Measurements from ENCODE around the gene DUSP16. TPM values are rescaled to one million over a fixed set of nuclear protein-coding genes. Genes with fewer than 3 reads are reported as not detected.

Gene DUSP16
- 10 to 100 TPM; 33.6 to 35.9 TPM for total RNA-seq

DNA sequence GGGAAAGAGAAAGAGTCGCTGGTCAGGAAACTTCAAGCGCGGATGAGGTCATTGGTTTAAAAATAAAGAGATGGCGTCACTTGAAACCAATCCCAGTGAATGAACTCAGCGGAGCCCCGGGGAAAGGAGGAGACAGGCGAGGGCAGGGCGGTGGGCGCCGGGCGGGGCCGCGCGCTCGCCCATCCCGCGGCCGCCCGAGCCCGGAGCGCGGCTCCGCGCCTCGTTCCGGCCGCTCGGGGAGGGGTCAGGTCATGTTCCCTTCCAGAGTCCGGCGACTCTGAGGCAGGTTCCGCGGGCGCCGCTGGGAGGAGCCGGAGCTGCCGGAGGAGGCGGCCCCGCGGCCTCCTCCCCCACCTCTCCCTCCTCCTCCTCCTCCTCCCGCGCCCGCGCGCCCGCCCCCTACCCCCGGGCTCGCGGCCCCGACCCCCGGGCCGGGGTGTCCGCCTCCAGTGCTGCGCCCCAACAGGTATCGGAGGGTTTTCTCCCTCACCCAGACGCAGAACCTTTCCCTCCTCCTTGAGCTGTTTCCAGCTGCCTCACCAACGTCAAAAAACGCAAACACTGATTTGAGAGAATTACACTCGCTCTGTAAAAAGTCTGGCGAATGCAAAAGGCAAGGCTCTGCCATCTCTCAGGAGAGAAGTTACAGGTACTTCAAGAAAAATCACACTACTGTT, at the start of gene DUSP16:
DUSP16 (minus strand) TSS at position 279 of the 677 bp plus-strand sequence. CDS start 41,765 bp downstream, outside the sequence.
- H3K36me3 Mint-ChIP-seq (ENCODE audit: low read depth) = peaks cover 11% of the 10 kb centered on the region
- H3K27me3 Mint-ChIP-seq = peaks cover 3% of the 10 kb centered on the region
- ChIA-PET POLR2A (interaction anchor here (0.6 kb wide), 1 partner anchor 13 kb away, joined by 3 read pairs; no protein-coding TSS in a partner anchor), CTCF (interaction anchor here (1.0 to 2.7 kb wide), 9 partner anchors 13 to 213 kb away, joined by 3 to 10 read pairs (median 4); partner anchors contain the start of gene MANSC1)
- H3K9me3 Mint-ChIP-seq = peaks cover 3% of the 10 kb centered on the region
- peak within 1 kb of the TSS; percentile 96 for H3K27ac Mint-ChIP-seq
- H3K4me1 Mint-ChIP-seq = peaks cover 40% of the 10 kb centered on the region
- peak; percentile 88 for DNase-seq
- peak within 1 kb of the TSS; percentile 85 for H3K4me3 Mint-ChIP-seq

GRCh38 chr12:12612358-12612757, 49.7 kb upstream of the DUSP16 start:
- Mint-ChIP-seq H3K4me1 (peaks cover 58% of the 10 kb centered on the region), H3K36me3 (ENCODE audit: low read depth) (peaks cover 29% of the 10 kb centered on the region), H3K4me3 (peak overlapping the region; percentile 90), H3K27ac (peak overlapping the region; percentile 93), H3K9me3 (no peaks in the 10 kb centered on the region), H3K27me3 (no peaks in the 10 kb centered on the region)
- ChIA-PET POLR2A (no interaction called here), CTCF (interaction anchor here (0.5 to 2.4 kb wide), 3 partner anchors 33 to 237 kb away, joined by 4 to 7 read pairs (median 5); no protein-coding TSS in a partner anchor)
- DNase-seq = peak; percentile 30

- DNase-seq = peak; percentile 84
- Mint-ChIP-seq H3K27me3 (no peaks in the 10 kb centered on the region), H3K9me3 (no peaks in the 10 kb centered on the region), H3K4me3 (peak within 1 kb of the TSS; percentile 90), H3K4me1 (peaks cover 58% of the 10 kb centered on the region), H3K27ac (peak within 1 kb of the TSS; percentile 93), H3K36me3 (ENCODE audit: low read depth) (peaks cover 24% of the 10 kb centered on the region)
- ChIA-PET CTCF (interaction anchor here (0.5 to 2.4 kb wide), 6 partner anchors 33 to 237 kb away, joined by 3 to 7 read pairs (median 4); no protein-coding TSS in a partner anchor), POLR2A (interaction anchor here (0.7 kb wide), 1 partner anchor 419 kb away, joined by 3 read pairs; no protein-coding TSS in a partner anchor)
Observed at GRCh38 chr12:12611512-12612306, 49.0 kb upstream of the DUSP16 start, which contains the start of gene CREBL2. TSS of gene CREBL2 (plus strand) at chr12:12611876. CDS start at chr12:12612173, 297 bp downstream.

- peaks cover 19% of the 10 kb centered on the region for H3K36me3 Mint-ChIP-seq (ENCODE audit: low read depth)
- H3K9me3 Mint-ChIP-seq = no peaks in the 10 kb centered on the region
- peak overlapping the region; percentile 90 for H3K4me3 Mint-ChIP-seq
- ChIA-PET CTCF (interaction anchor here (0.9 kb wide), 1 partner anchor 107 kb away, joined by 3 read pairs; no protein-coding TSS in a partner anchor), POLR2A (interaction anchor here (0.7 kb wide), 1 partner anchor 420 kb away, joined by 3 read pairs; no protein-coding TSS in a partner anchor)
- H3K27me3 Mint-ChIP-seq = no peaks in the 10 kb centered on the region
- peaks cover 53% of the 10 kb centered on the region for H3K4me1 Mint-ChIP-seq
- no peak for DNase-seq
- H3K27ac Mint-ChIP-seq = peak overlapping the region; percentile 93
Observed at GRCh38 chr12:12610711-12611110, 48.0 kb upstream of the DUSP16 start.

- no peaks in the 10 kb centered on the region for H3K9me3 Mint-ChIP-seq
- H3K4me3 Mint-ChIP-seq = no peak overlapping the region
- H3K4me1 Mint-ChIP-seq = peaks cover 51% of the 10 kb centered on the region
- H3K27ac Mint-ChIP-seq = no peak overlapping the region
- DNase-seq = no peak
- POLR2A ChIA-PET = no interaction called here
- peaks cover 18% of the 10 kb centered on the region for H3K36me3 Mint-ChIP-seq (ENCODE audit: low read depth)
- no peaks in the 10 kb centered on the region for H3K27me3 Mint-ChIP-seq
- CTCF ChIA-PET = interaction anchor here (0.6 to 1.1 kb wide), 3 partner anchors 12 to 181 kb away, joined by 3 to 8 read pairs (median 3); no protein-coding TSS in a partner anchor
Observed at GRCh38 chr12:12609692-12610091, 47.0 kb upstream of the DUSP16 start.

- CTCF ChIA-PET = interaction anchor here (0.6 to 0.8 kb wide), 3 partner anchors 21 to 233 kb away, joined by 3 to 4 read pairs (median 3); no protein-coding TSS in a partner anchor
- Mint-ChIP-seq H3K4me3 (no peak overlapping the region), H3K27me3 (no peaks in the 10 kb centered on the region), H3K27ac (no peak overlapping the region), H3K4me1 (peaks cover 42% of the 10 kb centered on the region), H3K9me3 (no peaks in the 10 kb centered on the region), H3K36me3 (ENCODE audit: low read depth) (peaks cover 12% of the 10 kb centered on the region)
- peak; percentile 16 for DNase-seq
- POLR2A ChIA-PET = no interaction called here
Observed at GRCh38 chr12:12608557-12608957, 45.9 kb upstream of the DUSP16 start.

GRCh38 chr12:12606781-12607589, 44.3 kb upstream of the DUSP16 start:
- DNase-seq = no peak
- Mint-ChIP-seq H3K4me1 (peaks cover 30% of the 10 kb centered on the region), H3K36me3 (ENCODE audit: low read depth) (peaks cover 3% of the 10 kb centered on the region), H3K27me3 (no peaks in the 10 kb centered on the region), H3K27ac (peak overlapping the region; percentile 19), H3K4me3 (no peak overlapping the region), H3K9me3 (no peaks in the 10 kb centered on the region)
- CTCF ChIA-PET = interaction anchor here (0.8 to 1.4 kb wide), 5 partner anchors 9 to 241 kb away, joined by 3 to 5 read pairs (median 3); no protein-coding TSS in a partner anchor
- POLR2A ChIA-PET = interaction anchor here (0.6 to 0.7 kb wide), 2 partner anchors 145 to 218 kb away, joined by 3 to 4 read pairs; no protein-coding TSS in a partner anchor

- POLR2A ChIA-PET = no interaction called here
- H3K36me3 Mint-ChIP-seq (ENCODE audit: low read depth) = no peaks in the 10 kb centered on the region
- H3K27me3 Mint-ChIP-seq = no peaks in the 10 kb centered on the region
- no peak overlapping the region for H3K4me3 Mint-ChIP-seq
- CTCF ChIA-PET = interaction anchor here (1.2 kb wide), 1 partner anchor 10 kb away, joined by 3 read pairs; no protein-coding TSS in a partner anchor
- H3K27ac Mint-ChIP-seq = no peak overlapping the region
- no peak for DNase-seq
- peaks cover 17% of the 10 kb centered on the region for H3K4me1 Mint-ChIP-seq
- H3K9me3 Mint-ChIP-seq = no peaks in the 10 kb centered on the region
Observed at GRCh38 chr12:12604740-12605139, 42.1 kb upstream of the DUSP16 start.

DNA sequence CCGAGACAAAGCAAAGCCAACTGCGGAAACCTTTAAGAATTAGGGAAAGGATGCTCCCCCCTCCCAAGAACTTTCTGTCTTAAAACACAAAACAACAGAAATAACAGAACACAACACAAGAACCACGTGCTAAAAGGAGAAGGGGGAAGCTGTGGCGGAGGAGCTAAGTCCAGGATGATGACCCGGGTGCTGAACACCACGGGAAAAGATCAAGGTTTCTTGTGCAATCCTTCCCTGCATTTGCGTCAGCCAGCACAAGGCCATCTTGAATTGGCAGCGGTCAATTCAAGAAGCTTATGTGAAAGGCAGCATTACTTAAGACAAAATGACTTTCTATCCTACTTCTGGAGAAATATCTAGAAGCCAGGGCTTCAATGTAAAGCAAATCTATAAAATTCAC, 38.0 kb upstream of the DUSP16 start:
- CTCF ChIA-PET = interaction anchor here (1.0 to 3.0 kb wide), 3 partner anchors 8 to 14 kb away, joined by 3 to 9 read pairs (median 3); no protein-coding TSS in a partner anchor
- H3K4me1 Mint-ChIP-seq = no peaks in the 10 kb centered on the region
- H3K4me3 Mint-ChIP-seq = no peak overlapping the region
- no peaks in the 10 kb centered on the region for H3K27me3 Mint-ChIP-seq
- POLR2A ChIA-PET = no interaction called here
- H3K27ac Mint-ChIP-seq = no peak overlapping the region
- no peaks in the 10 kb centered on the region for H3K36me3 Mint-ChIP-seq (ENCODE audit: low read depth)
- H3K9me3 Mint-ChIP-seq = no peaks in the 10 kb centered on the region
- DNase-seq = no peak

- Mint-ChIP-seq H3K4me3 (no peak overlapping the region), H3K36me3 (ENCODE audit: low read depth) (no peaks in the 10 kb centered on the region), H3K27me3 (no peaks in the 10 kb centered on the region), H3K27ac (no peak overlapping the region), H3K9me3 (no peaks in the 10 kb centered on the region), H3K4me1 (no peaks in the 10 kb centered on the region)
- ChIA-PET POLR2A (no interaction called here), CTCF (interaction anchor here (0.8 to 3.0 kb wide), 5 partner anchors 8 to 847 kb away, joined by 3 to 9 read pairs (median 3); no protein-coding TSS in a partner anchor)
- DNase-seq = no peak
Observed at GRCh38 chr12:12599750-12600643, 37.3 kb upstream of the DUSP16 start.

GRCh38 chr12:12598864-12599263, 36.2 kb upstream of the DUSP16 start:
- Mint-ChIP-seq H3K4me3 (no peak overlapping the region), H3K27me3 (peaks cover 2% of the 10 kb centered on the region), H3K4me1 (no peaks in the 10 kb centered on the region), H3K9me3 (no peaks in the 10 kb centered on the region), H3K27ac (no peak overlapping the region), H3K36me3 (ENCODE audit: low read depth) (no peaks in the 10 kb centered on the region)
- CTCF ChIA-PET = interaction anchor here (0.8 to 1.4 kb wide), 2 partner anchors 15 to 846 kb away, joined by 3 read pairs; no protein-coding TSS in a partner anchor
- no peak for DNase-seq
- POLR2A ChIA-PET = no interaction called here

Measured in activated CD4-positive, alpha-beta T cell treated with anti-CD3 and anti-CD28 coated beads, Interleukin-2, amount 10 ng/mL, durations not matched to agents 7 days and 5 days (primary cell).